Muscle of back (tissue), 13 donors: Measurements from ENCODE around the gene PAK1. TPM values are rescaled to one million over a fixed set of nuclear protein-coding genes. Genes with fewer than 3 reads are reported as not detected.
"Not testable (repeated sequence)": the region's sequence is repeated elsewhere in the genome, so short reads cannot be mapped to it uniquely, and the experiment has no call there.

Experiments used
- DNase-seq, 3 donors: peaks; one replicate each; pipeline versions ENCODE4 v3.0.0 to v3.0.0-alpha.2; 2013
- long read RNA-seq, 9 donors: transcript quantifications; one replicate each; lab custom pipeline, GENCODE V29; 2026
- polyA plus RNA-seq, 10 donors: library from polyadenylated mRNA; unstranded; fragments of 120-200 nt; gene quantifications; one replicate each; pipeline ENCODE4 v1.2.1, GENCODE V29; 2013; ENCODE audit not compliant: insufficient read length in 10 of 10

PAK1 gene
- 100 to 1,000 TPM in 3 of 10 donors, 10 to 100 TPM in 7; 53.7 to 106 (median 83.1) TPM for polyA plus RNA-seq
- long read RNA-seq, donor 1, partial matches to known transcripts: 8 of 12 reads
- long read RNA-seq, donor 1, other reads (novel, unspliced or antisense): 0 of 12 reads
- long read RNA-seq, donor 2, partial matches to known transcripts: 6 of 13 reads
- long read RNA-seq, donor 2, other reads (novel, unspliced or antisense): 6 of 13 reads
- long read RNA-seq, donor 3: 0 reads
- long read RNA-seq, donor 4, partial matches to known transcripts: 0 of 1 reads
- long read RNA-seq, donor 4, other reads (novel, unspliced or antisense): 0 of 1 reads
- long read RNA-seq, donor 5, partial matches to known transcripts: 10 of 11 reads
- long read RNA-seq, donor 5, other reads (novel, unspliced or antisense): 0 of 11 reads
- long read RNA-seq, donor 6, partial matches to known transcripts: 11 of 21 reads
- long read RNA-seq, donor 6, other reads (novel, unspliced or antisense): 6 of 21 reads
- long read RNA-seq, donor 7: 0 reads
- long read RNA-seq, donor 8: 0 reads
- long read RNA-seq, donor 9, partial matches to known transcripts: 0 of 1 reads
- long read RNA-seq, donor 9, other reads (novel, unspliced or antisense): 0 of 1 reads

- peak; percentile 78 to 93 (median 91) for DNase-seq
These were observed at the start of gene PAK1 for GRCh38 chr11:77473801-77474683. PAK1 (minus strand) TSS chr11:77474094; CDS start chr11:77392520, 81,574 bp downstream.

DNA sequence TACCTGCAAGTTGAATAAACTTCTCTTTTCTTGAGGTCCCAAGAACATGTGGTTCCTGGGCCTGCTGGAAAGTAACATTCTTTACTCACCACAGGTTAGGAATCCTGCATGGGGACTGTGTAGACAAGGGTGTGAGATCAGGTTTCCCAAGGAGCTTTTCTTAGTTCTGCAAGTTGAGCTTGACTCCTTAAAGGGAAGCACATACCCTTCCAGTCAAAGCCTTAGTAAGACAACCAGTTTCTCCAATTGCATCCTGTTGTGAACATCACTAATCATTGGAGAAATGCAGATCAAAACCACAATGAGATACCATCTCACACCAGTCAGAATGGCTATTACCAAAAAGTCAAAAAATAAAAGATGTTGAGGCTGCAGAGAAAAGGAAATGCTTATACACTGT is 48.3 kb upstream of the PAK1 start:
- no peak for DNase-seq

GRCh38 chr11:77519847-77520246 is 46.0 kb upstream of the PAK1 start:
- no peak for DNase-seq

- DNase-seq: no peak
These were observed 44.6 kb upstream of the PAK1 start for GRCh38 chr11:77518471-77518870.

DNA sequence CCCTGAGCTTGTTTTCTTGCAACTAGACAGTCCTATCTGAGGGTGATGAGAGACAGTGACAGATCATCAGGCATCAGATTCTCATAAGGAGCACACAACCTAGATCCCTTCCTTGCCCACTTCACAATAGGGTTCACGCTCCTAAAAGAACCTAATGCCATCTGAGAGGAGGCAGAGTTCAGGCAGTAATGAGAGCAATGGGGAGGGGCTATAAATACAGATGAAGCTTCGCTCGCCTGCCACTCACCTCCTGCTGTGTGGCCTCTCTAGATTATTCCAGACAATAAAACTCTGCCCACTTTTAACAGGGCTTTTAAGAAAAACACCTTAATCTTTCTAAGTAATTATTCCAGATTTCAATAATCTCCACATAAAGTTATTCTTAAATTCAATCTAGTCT is 43.9 kb upstream of the PAK1 start:
- DNase-seq: no peak

DNA sequence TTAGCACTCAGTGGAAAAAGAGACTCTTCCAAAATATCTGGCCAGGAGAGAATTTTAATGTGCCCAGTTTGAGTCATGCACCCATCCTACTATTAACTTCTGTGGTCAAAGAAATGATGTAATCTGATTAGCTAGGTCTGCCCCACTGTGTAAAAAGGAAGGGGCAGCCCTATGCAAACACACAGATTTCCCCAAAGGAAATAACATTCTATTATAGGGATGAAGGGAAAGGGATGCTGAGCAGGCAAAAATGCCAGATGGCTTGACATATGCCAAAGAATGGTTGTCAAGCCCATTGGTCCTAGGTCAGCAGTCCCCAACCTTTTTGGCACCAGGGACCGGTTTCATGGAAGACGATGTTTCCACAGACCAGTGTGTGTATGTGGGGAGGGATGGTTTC is 43.3 kb upstream of the PAK1 start:
- no peak for DNase-seq

DNA sequence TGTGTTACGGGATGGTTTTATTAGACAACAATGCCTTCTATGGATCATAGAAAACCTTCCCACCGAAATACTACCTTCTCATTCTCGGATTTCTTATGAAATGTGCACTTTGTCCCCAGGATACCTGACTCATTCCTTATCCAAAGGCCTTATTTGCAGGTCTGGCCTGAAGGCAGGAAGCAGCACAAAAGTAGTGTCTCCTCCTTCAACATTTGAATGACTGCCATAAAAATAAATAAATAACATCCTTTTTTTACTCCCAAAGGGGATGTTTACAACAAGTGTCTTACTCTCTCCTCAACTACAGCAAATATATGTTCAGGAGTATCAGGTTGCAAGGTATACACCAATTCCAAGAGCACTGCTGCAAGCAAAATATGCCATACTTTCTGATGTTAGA is 41.6 kb upstream of the PAK1 start:
- DNase-seq: no peak

GRCh38 chr11:77515063-77515462 is 41.2 kb upstream of the PAK1 start:
- no peak for DNase-seq

DNA sequence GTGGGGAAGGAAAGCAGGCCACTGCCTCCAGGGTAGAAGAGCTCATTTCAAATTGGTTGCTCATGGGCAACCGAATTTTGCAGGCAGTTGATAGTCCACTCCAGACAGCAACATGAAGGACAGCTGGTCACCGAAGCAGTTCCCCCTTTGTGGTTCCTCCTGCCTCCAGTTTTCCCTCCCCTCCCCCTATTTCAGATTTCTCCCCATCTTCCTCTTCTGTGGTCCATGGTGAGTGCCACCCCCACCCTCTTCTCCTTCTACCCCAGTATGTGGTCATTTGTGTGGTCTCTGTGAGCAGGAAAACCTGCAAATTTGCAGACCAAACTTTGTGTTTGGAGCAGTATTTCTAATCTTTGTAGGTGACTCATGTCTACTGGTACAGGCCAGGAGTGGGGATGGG is 38.2 kb upstream of the PAK1 start:
- no peak for DNase-seq

DNA sequence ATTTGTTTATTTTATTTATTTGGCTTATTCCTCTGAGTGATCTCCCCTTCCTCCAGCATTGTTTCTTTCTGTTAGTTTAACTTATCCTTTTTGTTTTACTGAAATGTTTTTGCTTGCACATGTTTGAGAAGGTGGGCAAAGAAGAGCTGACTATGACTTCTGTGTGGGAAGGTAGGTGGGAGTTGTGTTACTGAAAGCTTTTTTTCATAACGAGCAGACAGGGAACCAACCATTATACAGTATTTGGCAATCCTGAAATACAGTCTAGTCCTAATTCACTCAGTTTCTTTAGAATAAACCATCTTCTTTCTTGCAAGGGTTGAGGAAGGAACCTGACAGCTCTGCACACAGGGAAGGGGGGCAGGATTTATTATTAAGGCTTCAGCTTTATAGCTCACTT is 37.0 kb upstream of the PAK1 start:
- no peak for DNase-seq

- no peak for DNase-seq
These were observed 36.2 kb upstream of the PAK1 start for GRCh38 chr11:77510095-77510494.

DNA sequence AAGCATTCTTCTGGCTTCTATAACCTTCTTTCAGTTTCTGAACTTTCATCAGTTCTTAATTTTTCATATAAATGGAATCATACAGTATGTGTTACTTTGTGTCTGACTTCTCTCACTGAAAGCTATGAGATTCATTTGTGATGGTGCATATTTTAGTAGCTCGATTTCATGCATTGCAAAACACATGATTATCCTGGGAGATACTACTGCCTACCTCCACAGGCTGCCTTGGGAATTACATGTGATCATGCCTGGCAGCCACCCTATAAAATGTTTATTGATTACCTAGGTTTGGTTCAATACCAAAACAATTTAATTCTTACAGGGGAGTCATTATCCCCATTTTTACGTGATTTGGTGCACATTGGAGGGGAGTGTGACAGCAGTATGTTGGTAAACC is 34.1 kb upstream of the PAK1 start:
- DNase-seq: no peak

DNA sequence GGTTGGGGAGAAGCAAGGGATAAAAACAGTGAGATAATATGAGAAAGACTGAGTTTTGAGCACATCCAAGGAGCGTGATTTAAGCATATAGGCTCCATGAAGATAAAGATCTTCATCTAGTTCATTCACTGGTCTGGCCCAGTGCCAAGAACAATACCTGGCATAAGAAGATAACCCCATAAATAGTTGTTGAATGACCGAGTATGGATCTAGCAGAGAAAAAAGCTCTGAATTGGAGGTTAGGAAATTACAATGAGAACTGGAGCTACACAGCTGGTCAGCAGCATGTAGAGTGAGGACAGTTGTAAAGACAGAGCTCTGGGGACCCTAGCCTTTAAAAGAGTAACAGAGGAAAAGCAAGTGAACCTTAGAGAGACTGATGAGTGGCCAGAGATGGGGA is 33.0 kb upstream of the PAK1 start:
- DNase-seq: no peak

DNA sequence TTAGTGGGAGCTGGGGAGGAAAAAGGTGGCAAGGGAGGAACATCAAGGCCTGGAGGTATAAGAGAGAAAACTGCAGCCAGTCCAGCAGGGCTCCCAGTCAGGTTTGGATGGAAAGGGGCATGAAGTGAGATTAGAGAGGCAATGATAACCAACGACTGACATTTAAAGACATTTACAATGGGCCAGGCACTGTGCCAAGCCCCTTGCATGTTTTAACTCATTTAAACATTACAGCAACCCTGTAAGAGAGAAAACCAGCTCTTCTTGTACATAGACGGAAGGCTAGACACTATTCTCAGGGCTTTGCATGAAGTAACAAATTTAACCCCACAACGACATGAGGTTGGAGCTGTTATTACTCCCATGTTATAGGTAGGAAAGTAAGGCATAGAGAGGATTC is 32.1 kb upstream of the PAK1 start:
- no peak for DNase-seq

- DNase-seq: peak in 2 of 3 donors; percentile 30 to 51
These were observed 29.1 kb upstream of the PAK1 start for GRCh38 chr11:77503006-77503405.

- DNase-seq: peak in 2 of 3 donors; percentile 27 to 32
These were observed 28.5 kb upstream of the PAK1 start for GRCh38 chr11:77502346-77502905.

DNA sequence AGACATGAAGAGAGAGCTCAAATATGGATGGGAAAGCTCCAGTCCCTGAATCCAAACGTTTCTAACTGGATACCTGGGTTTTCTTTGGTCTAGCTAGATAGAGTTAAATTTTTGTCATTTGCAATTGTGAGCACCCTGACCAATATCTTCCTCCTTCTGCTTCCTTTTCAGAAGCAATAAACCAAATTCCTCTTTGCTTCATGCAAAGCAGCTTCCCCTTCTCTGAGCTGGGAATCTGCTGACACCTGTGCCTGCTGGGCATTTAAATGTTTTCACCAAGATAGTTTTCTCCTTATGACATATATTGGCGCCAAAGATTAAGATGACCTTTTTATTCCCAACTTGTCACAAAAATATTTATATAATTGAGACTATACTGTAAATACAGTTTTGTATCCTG is 27.9 kb upstream of the PAK1 start:
- no peak for DNase-seq

- DNase-seq: peak in 2 of 3 donors; percentile 27 to 28
These were observed 23.5 kb upstream of the PAK1 start for GRCh38 chr11:77497368-77497767.

DNA sequence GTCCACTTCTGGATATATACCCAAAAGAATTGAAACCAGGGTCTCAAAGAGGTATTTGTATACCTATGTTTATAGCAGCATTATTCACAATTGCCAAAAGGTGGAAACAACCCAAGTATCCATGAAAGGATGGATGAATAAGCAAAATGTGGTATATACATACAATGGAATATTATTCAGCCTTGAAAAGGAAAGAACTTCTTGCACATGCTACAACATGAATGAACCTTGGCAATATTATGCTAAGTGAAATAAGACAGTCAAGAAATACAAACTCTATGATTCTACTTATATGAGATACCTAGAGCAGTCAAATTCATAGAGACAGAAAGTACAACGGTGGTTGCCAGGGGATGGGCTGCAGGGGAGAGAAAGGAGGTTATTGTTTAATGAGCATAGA is 21.6 kb upstream of the PAK1 start:
- DNase-seq: no peak

DNA sequence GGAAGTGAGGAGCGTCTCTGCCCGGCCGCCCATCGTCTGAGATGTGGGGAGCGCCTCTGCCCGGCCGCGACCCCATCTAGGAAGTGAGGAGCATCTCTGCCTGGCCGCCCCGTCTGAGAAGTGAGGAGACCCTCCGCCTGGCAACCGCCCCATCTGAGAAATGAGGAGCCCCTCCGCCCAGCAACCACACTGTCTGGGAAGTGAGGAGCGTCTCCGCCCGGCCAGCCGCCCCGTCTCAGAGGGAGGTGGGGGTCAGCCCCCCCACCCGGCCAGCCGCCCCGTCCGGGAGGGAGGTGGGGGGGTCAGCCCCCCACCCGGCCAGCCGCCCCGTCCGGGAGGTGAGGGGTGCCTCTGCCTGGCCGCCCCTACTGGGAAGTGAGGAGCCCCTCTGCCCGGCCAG is 16.1 kb upstream of the PAK1 start:
- not testable (repeated sequence) for DNase-seq

GRCh38 chr11:77487790-77488189 is 13.9 kb upstream of the PAK1 start:
- no peak for DNase-seq

- no peak for DNase-seq
These were observed 6.0 kb upstream of the PAK1 start for GRCh38 chr11:77479746-77480352.
